Bronchial epithelial cell (primary cell): ENCODE results near the gene PLEKHA3. TPM values are rescaled to one million over a fixed set of nuclear protein-coding genes. Genes with fewer than 3 reads are reported as not detected.

ENCODE experiments used
- DNase-seq: peaks from one replicate; pipeline ENCODE4 v3.0.0-alpha.2; 2010; ENCODE audit warnings: low read depth
- FAIRE-seq: peaks from 2 replicates; lab custom pipeline; 2011; peaks lifted over from hg19 to GRCh38; lab: Jason Lieb, UNC
- H3K27me3 ChIP-seq: 2 replicates; pipeline ENCODE4 v1.5.1; 2011; ENCODE audit warnings: low read length; ENCODE audit not compliant: control insufficient read depth, insufficient read depth
- H3K36me3 ChIP-seq: 2 replicates; pipeline ENCODE4 v1.5.1; 2011; ENCODE audit warnings: low read length; ENCODE audit not compliant: control insufficient read depth, insufficient read depth
- H3K4me3 ChIP-seq: 2 replicates; pipeline ENCODE4 v1.5.1; 2011; ENCODE audit warnings: mild to moderate bottlenecking, low read depth, low read length, control low read depth
- total RNA-seq: library from RNA; depleted of rRNA; stranded (reverse); fragments of >200 nt; gene quantifications from 2 replicates; pipeline ENCODE4 v1.2.1, GENCODE V29; 2014
- TF ChIP-seq, protein P1 (sequence below): IDR thresholded peaks from 2 replicates; pipeline ENCODE4 v1.5.1; 2011; ENCODE audit warnings: mild to moderate bottlenecking, moderate library complexity, low read length, control low read depth, inconsistent platforms; ENCODE audit not compliant: insufficient read depth, severe bottlenecking

Gene PLEKHA3
- total RNA-seq, 1 donor from 2014 or later, result 4.7 TPM

- TF ChIP-seq, protein P1, sequence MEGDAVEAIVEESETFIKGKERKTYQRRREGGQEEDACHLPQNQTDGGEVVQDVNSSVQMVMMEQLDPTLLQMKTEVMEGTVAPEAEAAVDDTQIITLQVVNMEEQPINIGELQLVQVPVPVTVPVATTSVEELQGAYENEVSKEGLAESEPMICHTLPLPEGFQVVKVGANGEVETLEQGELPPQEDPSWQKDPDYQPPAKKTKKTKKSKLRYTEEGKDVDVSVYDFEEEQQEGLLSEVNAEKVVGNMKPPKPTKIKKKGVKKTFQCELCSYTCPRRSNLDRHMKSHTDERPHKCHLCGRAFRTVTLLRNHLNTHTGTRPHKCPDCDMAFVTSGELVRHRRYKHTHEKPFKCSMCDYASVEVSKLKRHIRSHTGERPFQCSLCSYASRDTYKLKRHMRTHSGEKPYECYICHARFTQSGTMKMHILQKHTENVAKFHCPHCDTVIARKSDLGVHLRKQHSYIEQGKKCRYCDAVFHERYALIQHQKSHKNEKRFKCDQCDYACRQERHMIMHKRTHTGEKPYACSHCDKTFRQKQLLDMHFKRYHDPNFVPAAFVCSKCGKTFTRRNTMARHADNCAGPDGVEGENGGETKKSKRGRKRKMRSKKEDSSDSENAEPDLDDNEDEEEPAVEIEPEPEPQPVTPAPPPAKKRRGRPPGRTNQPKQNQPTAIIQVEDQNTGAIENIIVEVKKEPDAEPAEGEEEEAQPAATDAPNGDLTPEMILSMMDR, result no peak
- no peak for DNase-seq
- H3K27me3 ChIP-seq, result no peaks in the 10 kb centered on the region
- H3K4me3 ChIP-seq, result no peak overlapping the region
- no peak for FAIRE-seq
- H3K36me3 ChIP-seq, result peaks cover 3% of the 10 kb centered on the region
These were observed 15.8 kb downstream of the PLEKHA3 start for GRCh38 chr2:178496049-178496448.

DNA sequence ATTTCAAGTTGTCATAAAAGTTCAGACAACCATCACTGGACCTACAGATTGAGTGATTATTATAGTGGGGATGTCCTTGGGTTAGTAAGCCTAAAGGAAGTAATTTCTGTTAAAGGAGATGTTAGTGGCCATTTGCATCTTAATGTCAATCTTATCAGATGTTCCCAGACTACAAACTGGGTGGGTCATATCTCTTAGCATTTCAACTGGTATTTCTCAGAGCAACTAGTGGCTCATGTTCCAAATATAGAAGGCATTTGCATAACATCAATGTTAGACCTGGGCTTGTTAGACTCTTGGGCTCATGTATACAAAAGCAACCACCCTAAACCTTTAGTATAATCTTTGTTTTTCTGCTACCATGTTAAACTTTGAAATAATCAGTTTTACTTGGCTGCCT is 17.9 kb downstream of the PLEKHA3 start:
- DNase-seq (no peak), FAIRE-seq (no peak)
- Histone ChIP-seq H3K4me3 (no peak overlapping the region), H3K27me3 (no peaks in the 10 kb centered on the region), H3K36me3 (peaks cover 3% of the 10 kb centered on the region)
- TF ChIP-seq, protein P1, result no peak

DNA sequence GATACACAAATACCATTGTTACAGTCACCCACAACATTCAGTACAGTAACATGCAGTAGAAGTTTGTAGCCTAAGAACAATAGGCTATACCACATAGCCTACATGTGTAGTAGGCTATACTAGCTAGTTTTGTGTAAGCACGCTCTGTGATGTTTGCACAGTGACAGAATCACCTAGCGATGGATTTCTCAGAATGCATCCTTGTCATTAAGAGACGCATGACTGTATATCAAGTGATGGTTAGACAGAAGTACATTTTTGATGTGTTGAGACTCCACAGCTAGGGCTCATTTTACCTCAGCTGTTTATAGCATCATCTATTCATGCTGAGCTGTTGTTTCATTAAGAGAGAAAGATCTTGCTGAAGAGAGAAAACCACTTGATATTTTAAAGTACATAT is 19.4 kb downstream of the PLEKHA3 start:
- peaks cover 3% of the 10 kb centered on the region for H3K36me3 ChIP-seq

GRCh38 chr2:178502751-178503150 is 22.5 kb downstream of the PLEKHA3 start:
- no peaks in the 10 kb centered on the region for H3K27me3 ChIP-seq
- no peak overlapping the region for H3K4me3 ChIP-seq
- no peak for FAIRE-seq
- H3K36me3 ChIP-seq, result peaks cover 3% of the 10 kb centered on the region
- TF ChIP-seq, protein P1, result no peak
- DNase-seq, result no peak

More for the DNA sequence above, 19.4 kb downstream of the PLEKHA3 start:
- H3K4me3 ChIP-seq, result no peak overlapping the region
- no peaks in the 10 kb centered on the region for H3K27me3 ChIP-seq
- FAIRE-seq, result no peak
- no peak for DNase-seq
- TF ChIP-seq, protein P1, result no peak

GRCh38 chr2:178506101-178506500 is 25.8 kb downstream of the PLEKHA3 start:
- FAIRE-seq, result no peak

More at GRCh38 chr2:178506101-178506500, 25.8 kb downstream of the PLEKHA3 start:
- Histone ChIP-seq H3K27me3 (no peaks in the 10 kb centered on the region), H3K36me3 (peaks cover 2% of the 10 kb centered on the region), H3K4me3 (no peak overlapping the region)
- no peak for DNase-seq
- TF ChIP-seq, protein P1, result no peak
